OCI-LY7 (cell line): ENCODE measurements around the gene PARD6G.

Source experiments
- EZH2phosphoT487 ChIP-seq: fragments of 200-600 bp; sonication (generic); IDR thresholded peaks from 2 replicates; pipeline ENCODE4 v1.6.1; 2018; ENCODE audit warnings: low read depth, borderline replicate concordance, mild to moderate bottlenecking, mixed run types, antibody characterized with exemption, low read length, moderate library complexity, mixed read lengths
- TF ChIP-seq, protein P1 (sequence below): fragments of 200-600 bp; sonication (generic); conservative IDR thresholded peaks from 2 replicates; pipeline ENCODE4 v1.5.1; 2014; ENCODE audit warnings: mild to moderate bottlenecking, antibody characterized with exemption, low read length, moderate library complexity, mixed read lengths

DNA sequence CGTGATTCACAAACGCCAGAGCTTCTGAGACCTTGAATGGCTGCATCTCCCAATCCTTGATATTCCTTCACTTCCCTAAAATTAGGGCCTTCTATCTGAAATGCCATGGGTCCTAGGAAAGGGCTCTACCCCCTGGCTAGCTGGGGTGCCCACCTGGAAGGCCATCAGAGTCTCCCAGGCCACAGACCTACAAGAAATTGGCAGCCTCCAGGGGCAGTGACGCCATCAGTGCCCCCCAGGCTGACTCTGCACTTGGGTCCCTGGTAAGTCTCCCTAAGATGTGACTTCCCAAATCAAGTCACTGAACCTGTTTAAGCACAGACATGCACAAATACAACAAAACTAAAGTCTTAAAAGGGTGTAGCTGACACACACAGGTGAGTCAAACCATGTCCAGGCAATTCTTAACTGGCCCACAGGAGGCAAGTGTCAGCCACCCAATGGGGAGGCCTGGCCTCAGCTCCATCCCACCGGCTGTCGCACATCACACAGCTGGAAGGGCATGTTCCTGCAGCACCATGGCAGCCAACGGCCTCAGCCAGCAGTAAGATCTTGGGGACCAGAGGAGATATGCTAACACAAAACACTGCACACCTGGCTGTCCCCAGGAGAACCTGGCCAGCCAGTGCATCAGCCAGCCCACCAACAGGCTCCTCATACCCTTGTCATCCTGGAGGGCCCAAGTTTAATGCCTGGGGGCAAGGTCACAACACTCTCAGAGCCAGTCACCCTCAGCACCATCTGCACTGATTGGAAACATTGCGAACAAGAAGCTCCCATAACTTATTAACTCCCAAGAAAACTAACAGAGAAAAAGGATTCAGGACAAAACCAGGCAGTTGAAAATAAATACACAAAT, 5.2 kb downstream of the PARD6G start:
- TF ChIP-seq, protein P1, sequence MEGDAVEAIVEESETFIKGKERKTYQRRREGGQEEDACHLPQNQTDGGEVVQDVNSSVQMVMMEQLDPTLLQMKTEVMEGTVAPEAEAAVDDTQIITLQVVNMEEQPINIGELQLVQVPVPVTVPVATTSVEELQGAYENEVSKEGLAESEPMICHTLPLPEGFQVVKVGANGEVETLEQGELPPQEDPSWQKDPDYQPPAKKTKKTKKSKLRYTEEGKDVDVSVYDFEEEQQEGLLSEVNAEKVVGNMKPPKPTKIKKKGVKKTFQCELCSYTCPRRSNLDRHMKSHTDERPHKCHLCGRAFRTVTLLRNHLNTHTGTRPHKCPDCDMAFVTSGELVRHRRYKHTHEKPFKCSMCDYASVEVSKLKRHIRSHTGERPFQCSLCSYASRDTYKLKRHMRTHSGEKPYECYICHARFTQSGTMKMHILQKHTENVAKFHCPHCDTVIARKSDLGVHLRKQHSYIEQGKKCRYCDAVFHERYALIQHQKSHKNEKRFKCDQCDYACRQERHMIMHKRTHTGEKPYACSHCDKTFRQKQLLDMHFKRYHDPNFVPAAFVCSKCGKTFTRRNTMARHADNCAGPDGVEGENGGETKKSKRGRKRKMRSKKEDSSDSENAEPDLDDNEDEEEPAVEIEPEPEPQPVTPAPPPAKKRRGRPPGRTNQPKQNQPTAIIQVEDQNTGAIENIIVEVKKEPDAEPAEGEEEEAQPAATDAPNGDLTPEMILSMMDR = no peak
- no peak for TF ChIP-seq EZH2phosphoT487
